Kidney (tissue), 14 donors: ENCODE measurements around the gene CARD9. TPM values are rescaled to one million over a fixed set of nuclear protein-coding genes. Genes with fewer than 3 reads are reported as not detected.

Experiments
- DNase-seq, 5 donors: peaks; one replicate each; pipeline ENCODE4 v3.0.0-alpha.2; 2013 to 2020
- FAIRE-seq: peaks from 2 replicates; lab custom pipeline; 2012; peaks lifted over from hg19 to GRCh38; lab: Jason Lieb, UNC
- H3K27ac ChIP-seq, 2 donors: one replicate each; pipeline ENCODE4 v1.7.0; 2013; ENCODE audit warnings: low read depth in 2 of 2, low read length in 2 of 2, inconsistent platforms in 1 of 2
- H3K27me3 ChIP-seq: one replicate; pipeline ENCODE4 v1.7.1; 2013; ENCODE audit warnings: low read length, inconsistent platforms; ENCODE audit not compliant: control insufficient read depth, insufficient read depth
- H3K36me3 ChIP-seq, 3 donors: one replicate each; pipeline versions ENCODE4 v1.7.0 to v1.7.1; 2013; ENCODE audit warnings: low read length in 3 of 3, control low read depth in 1 of 3, inconsistent platforms in 1 of 3; ENCODE audit not compliant: insufficient read depth in 3 of 3, control insufficient read depth in 2 of 3
- H3K4me1 ChIP-seq, 3 donors: one replicate each; pipeline versions ENCODE4 v1.7.0 to v1.7.1; 2013; ENCODE audit warnings: low read length in 3 of 3, inconsistent platforms in 1 of 3, low read depth in 1 of 3; ENCODE audit not compliant: control insufficient read depth in 2 of 3, insufficient read depth in 2 of 3
- H3K4me3 ChIP-seq, 3 donors: one replicate each; pipeline versions ENCODE4 v1.7.0 to v1.8.1; 2013; ENCODE audit warnings: low read length in 3 of 3, control low read depth in 1 of 3, inconsistent platforms in 1 of 3
- H3K9ac ChIP-seq, 3 donors: one replicate each; pipeline versions ENCODE4 v1.7.0 to v1.7.1; 2013; ENCODE audit warnings: low read length in 3 of 3, control low read depth in 1 of 3, inconsistent platforms in 1 of 3
- H3K9me3 ChIP-seq, 3 donors: one replicate each; pipeline versions ENCODE4 v1.7.0 to v1.7.1; 2013; ENCODE audit warnings: low read length in 3 of 3, control low read depth in 1 of 3, inconsistent platforms in 1 of 3; ENCODE audit not compliant: control insufficient read depth in 2 of 3, insufficient read depth in 1 of 3
- CTCF ChIP-seq: IDR thresholded peaks from 3 replicates; pipeline ENCODE4 v1.5.1; 2012; ENCODE audit warnings: mild to moderate bottlenecking, moderate library complexity, borderline replicate concordance; ENCODE audit not compliant: insufficient read depth; ENCODE audit errors: extremely low read depth
- intact Hi-C: fragments of 100-400 bp; cut with DNase I; formaldehyde crosslinking; loops from one replicate; pipeline ENCODE4 v1.11.1; 2022
- polyA plus RNA-seq: library from polyadenylated mRNA; stranded (reverse); fragments of 350-450 nt; fragmentation: Illumina TruSeq; extraction: RNeasy Lipid Tissue Mini Kit (QIAGEN cat#74804); gene quantifications from one replicate; pipeline ENCODE4 v1.2.3, GENCODE V29; 2014; ENCODE audit warnings: low read depth, low replicate concordance; ENCODE audit not compliant: insufficient read depth
- total RNA-seq: library from RNA; stranded (reverse); fragmentation: NEBNext Ultra II Directional; extraction: Animal tissue kit (Norgen Biotek cat#: 25700); gene quantifications from one replicate; pipeline ENCODE4 v1.2.1, GENCODE V29; 2021
- donor health status: control.
- donor health status: control.
- donor health status: control.
- donor health status: control.
- donor health status: control.
- donor health status: DM: yes; HTN: yes; CAD: no.
- donor health status: Normal renal cell carcinoma (clear cell type).

Gene CARD9
- total and polyA plus RNA-seq, 2 donors from 2014 or later = 1.5 to 7.0 TPM

GRCh38 chr9:136351252-136351800 lies 22.1 kb downstream of the CARD9 start:
- DNase-seq (no peak), FAIRE-seq (no peak)
- Histone ChIP-seq H3K27me3 (no peaks in the 10 kb centered on the region), H3K9ac (no peak overlapping the region), H3K4me3 (no peak overlapping the region), H3K9me3 (no peaks in the 10 kb centered on the region), H3K27ac (no peak overlapping the region), H3K36me3 (no peaks in the 10 kb centered on the region), H3K4me1 (peaks cover 0 to 8% (median 0%) of the 10 kb centered on the region in 3 donors)
- no peak for TF ChIP-seq CTCF
- intact Hi-C loops = no loop called here

DNA sequence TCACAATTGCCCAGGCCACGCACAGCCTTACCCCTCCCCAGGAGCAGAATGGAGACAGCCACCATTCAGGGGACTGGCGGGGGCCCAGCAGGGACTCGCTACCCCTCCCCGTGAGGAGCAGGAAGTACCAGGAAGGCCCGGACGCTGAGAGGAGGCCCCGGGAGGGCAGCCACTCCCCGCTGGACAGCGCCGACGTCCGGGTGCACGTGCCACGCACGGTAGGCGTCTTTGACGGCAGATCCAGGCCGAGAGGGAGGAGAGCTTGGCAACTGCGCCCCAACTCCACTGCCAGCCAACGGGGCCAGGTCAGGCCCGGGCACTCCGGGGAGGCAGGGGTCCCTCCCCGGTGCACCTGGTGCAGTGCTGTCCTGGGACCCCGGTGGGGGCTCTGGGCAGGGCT lies 23.9 kb downstream of the CARD9 start:
- H3K9me3 ChIP-seq = no peaks in the 10 kb centered on the region
- intact Hi-C loops = no loop called here
- FAIRE-seq (no peak), DNase-seq (no peak)
- no peak overlapping the region for H3K4me3 ChIP-seq
- no peaks in the 10 kb centered on the region for H3K36me3 ChIP-seq
- no peak overlapping the region for H3K9ac ChIP-seq
- H3K4me1 ChIP-seq = peaks cover 0 to 7% (median 0%) of the 10 kb centered on the region in 3 donors
- TF ChIP-seq CTCF = no peak
- H3K27ac ChIP-seq = no peak overlapping the region
- H3K27me3 ChIP-seq = no peaks in the 10 kb centered on the region

GRCh38 chr9:136348691-136349090 lies 24.8 kb downstream of the CARD9 start:
- TF ChIP-seq CTCF = no peak
- intact Hi-C loops = no loop called here
- Histone ChIP-seq H3K4me3 (no peak overlapping the region), H3K4me1 (peaks cover 0 to 3% (median 0%) of the 10 kb centered on the region in 3 donors), H3K9ac (no peak overlapping the region), H3K36me3 (no peaks in the 10 kb centered on the region), H3K27ac (no peak overlapping the region), H3K9me3 (no peaks in the 10 kb centered on the region), H3K27me3 (no peaks in the 10 kb centered on the region)
- DNase-seq = peak in 3 of 5 donors; percentile 65 to 75 (median 65)
- no peak for FAIRE-seq
